K562 (cell line): ENCODE results near the gene ZNF74. TPM values are rescaled to one million over a fixed set of nuclear protein-coding genes. Genes with fewer than 3 reads are reported as not detected.

Experiments used
- BHLHE40 ChIP-seq: IDR thresholded peaks from 2 replicates; pipeline ENCODE4 v1.6.1; 2011; ENCODE audit warnings: low read length, improper control_type of control experiment
- GTF2F1 ChIP-seq: IDR thresholded peaks from 2 replicates; pipeline ENCODE4 v1.6.1; 2011; ENCODE audit warnings: low read depth, low read length, improper control_type of control experiment
- HCFC1 ChIP-seq: IDR thresholded peaks from 2 replicates; pipeline ENCODE4 v1.6.1; 2012; ENCODE audit warnings: low read depth, low read length, improper control_type of control experiment
- HDAC6 ChIP-seq: IDR thresholded peaks from 2 replicates; pipeline ENCODE4 v1.6.1; 2012; ENCODE audit warnings: low read depth, mild to moderate bottlenecking, control low read depth, inconsistent platforms, low read length, moderate library complexity
- HIVEP1 ChIP-seq: fragments of 250-450 bp; sonication (Bioruptor Pico); IDR thresholded peaks from 2 replicates; pipeline ENCODE4 v1.4.0; 2020; ENCODE audit warnings: mild to moderate bottlenecking
- HNRNPLL ChIP-seq: fragments of 200-400 bp; formaldehyde crosslinking; IDR thresholded peaks from 2 replicates; pipeline ENCODE4 v1.6.1; 2017; ENCODE audit warnings: low read length, low read depth, mild to moderate bottlenecking; ENCODE audit not compliant: poor library complexity, severe bottlenecking
- IRF2 ChIP-seq: sonication (generic); formaldehyde crosslinking; IDR thresholded peaks from 2 replicates; pipeline ENCODE4 v1.8.1; 2022; ENCODE audit warnings: mild to moderate bottlenecking, missing genetic modification reagents
- JUND ChIP-seq, 2 experiments: IDR thresholded peaks; 2 replicates in 1 of 2; 3 replicates in 1 of 2; pipeline ENCODE4 v1.6.1; 2011; ENCODE audit warnings: borderline replicate concordance in 2 of 2, low read depth in 2 of 2, low read length in 2 of 2, improper control_type of control experiment in 1 of 2, missing biosample characterization in 1 of 2, missing genetic modification characterization in 1 of 2, missing genetic modification reagents in 1 of 2
- MTA3 ChIP-seq: fragments of 450-650 bp; formaldehyde crosslinking; IDR thresholded peaks from 2 replicates; pipeline ENCODE4 v1.6.1; 2017; ENCODE audit warnings: mild to moderate bottlenecking, borderline replicate concordance
- NFIX ChIP-seq: fragments of 250-450 bp; sonication (Bioruptor Pico); IDR thresholded peaks from 2 replicates; pipeline ENCODE4 v1.4.0; 2020; ENCODE audit warnings: low read depth, mild to moderate bottlenecking, moderate library complexity
- NFXL1 ChIP-seq: fragments of 450-650 bp; formaldehyde crosslinking; IDR thresholded peaks from 2 replicates; pipeline ENCODE4 v1.4.0; 2021; ENCODE audit warnings: mild to moderate bottlenecking
- NKRF ChIP-seq: fragments of 450-650 bp; IDR thresholded peaks from 2 replicates; pipeline ENCODE4 v1.6.1; 2016; ENCODE audit warnings: borderline replicate concordance
- OTX1 ChIP-seq: fragments of 450-650 bp; formaldehyde crosslinking; IDR thresholded peaks from 2 replicates; pipeline ENCODE4 v1.4.0; 2022; ENCODE audit warnings: mild to moderate bottlenecking
- RHOXF2B ChIP-seq: fragments of 250-450 bp; sonication (Bioruptor Pico); conservative IDR thresholded peaks from 2 replicates; pipeline ENCODE4 v1.5.1; 2021
- TEAD1 ChIP-seq, 2 experiments: fragments of 450-650 bp in 1 of 2; sonication (generic) in 1 of 2; formaldehyde crosslinking; IDR thresholded peaks; 2 replicates each; pipeline versions ENCODE4 v1.4.0 to v1.8.0; 2020 to 2022; ENCODE audit warnings: mild to moderate bottlenecking in 2 of 2, missing genetic modification reagents in 1 of 2
- TEAD4 ChIP-seq, 2 experiments: sonication (generic) in 1 of 2; formaldehyde crosslinking in 1 of 2; IDR thresholded peaks; 2 replicates each; pipeline versions ENCODE4 v1.6.1 to v1.8.0; 2012 to 2022; ENCODE audit warnings: borderline replicate concordance in 1 of 2, inconsistent platforms in 1 of 2, low read length in 1 of 2, mild to moderate bottlenecking in 1 of 2, missing genetic modification reagents in 1 of 2
- ZBTB26 ChIP-seq: fragments of 450-650 bp; formaldehyde crosslinking; IDR thresholded peaks from 2 replicates; pipeline ENCODE4 v1.4.0; 2022; ENCODE audit warnings: missing genetic modification characterization
- ZNF134 ChIP-seq: fragments of 250-450 bp; sonication (Bioruptor Pico); conservative IDR thresholded peaks from 2 replicates; pipeline ENCODE4 v1.4.0; 2020
- polyA plus RNA-seq, 8 experiments: library from polyadenylated mRNA; depleted of rRNA in 4 of 8; stranded (reverse) in 5 of 8; unstranded in 3 of 8; fragments of >200 nt; fragmentation: Nextera tagmentation in 2 of 8; fragmentation: Illumina TruSeq in 1 of 8; extraction: Ambion mirVana in 2 of 8; extraction: Trizol in 1 of 8; gene quantifications; 2 replicates each; pipeline versions ENCODE4 v1.2.1 to v1.2.3, GENCODE V29; 2011 to 2014; ENCODE audit warnings: inconsistent platforms in 1 of 8, missing spikeins in 1 of 8
- total RNA-seq, 7 experiments: library from RNA; depleted of rRNA in 6 of 7; stranded (reverse); fragments of >200 nt in 6 of 7; fragmentation: Illumina TruSeq in 2 of 7; extraction: Trizol in 2 of 7; gene quantifications; 2 replicates each; pipeline versions ENCODE4 v1.2.1 to v1.2.3, GENCODE V29; 2011 to 2021; ENCODE audit warnings: low replicate concordance in 1 of 7
- TF ChIP-seq, protein P1 (sequence below): fragments of 250-450 bp; sonication (Bioruptor Pico); IDR thresholded peaks from 2 replicates; pipeline ENCODE4 v1.9.0; 2021; ENCODE audit warnings: mild to moderate bottlenecking, inconsistent platforms
- TF ChIP-seq, protein P2 (sequence below): fragments of 450-650 bp; IDR thresholded peaks from one replicate; pipeline ENCODE4 v1.6.1; 2018; ENCODE audit warnings: mild to moderate bottlenecking, moderate library complexity; ENCODE audit not compliant: partially characterized antibody

Gene ZNF74
- total and polyA plus RNA-seq, 9 of the 15 experiments (the other 6 are each of a cell fraction or from before 2014, with no cell fraction given), result 2.4 to 53.5 (median 31.5) TPM

DNA sequence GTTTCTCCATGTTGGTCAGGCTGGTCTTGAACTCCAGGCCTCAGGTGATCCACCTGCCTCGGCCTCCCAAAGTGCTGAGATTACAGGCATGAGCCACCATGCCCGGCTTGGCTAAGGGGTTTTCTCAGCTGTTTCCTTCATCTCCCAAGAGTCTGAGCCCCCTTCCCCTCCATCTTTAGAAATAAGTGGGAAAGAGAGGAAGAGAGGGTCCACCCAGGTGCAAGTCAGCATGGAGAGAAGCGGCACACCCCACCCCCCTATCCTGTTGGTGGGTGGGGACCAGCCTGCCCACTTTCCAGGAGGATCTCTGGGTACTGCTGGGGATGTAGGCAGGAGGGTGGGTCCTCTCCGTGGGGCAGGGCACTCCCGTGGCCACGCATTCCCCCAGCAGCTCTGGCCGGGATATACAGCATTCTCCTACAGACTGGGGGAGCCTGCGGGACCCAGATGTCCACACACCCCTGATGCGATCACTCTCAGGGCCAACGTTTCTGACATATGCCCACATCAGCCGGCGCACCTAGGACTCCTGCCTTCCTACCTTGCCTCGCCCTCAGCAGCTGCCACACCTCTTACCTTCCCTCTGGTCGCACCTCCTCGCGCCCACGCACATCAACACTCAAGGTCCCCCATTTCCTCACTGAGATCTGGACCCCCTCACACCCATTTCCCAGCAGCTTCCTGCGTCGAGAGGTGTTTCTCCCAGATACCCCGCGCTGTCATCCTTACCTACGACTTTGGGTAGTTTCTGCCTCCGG is 34.7 kb downstream of the ZNF74 start (continued):
- TF ChIP-seq GTF2F1 (peak; percentile 30; the same call in 1 of the 2 replicates), NKRF (peak; percentile 33), HNRNPLL (no peak), NFXL1 (CRISPR knock-in tag) (0 out of 2 replicates have a peak, but pooled peaks have one; percentile 10), HDAC6 (peak; percentile 88; the same call in 1 of the 2 replicates), RHOXF2B (no peak), BHLHE40 (no peak), JUND (IDR thresholded peaks at IDR 0.05; ENCODE audit: borderline replicate concordance, low read depth, low read length) (0 out of 2 replicates have a peak, but pooled peaks have one; percentile 20), JUND (tag; IDR thresholded peaks at IDR 0.05; ENCODE audit: borderline replicate concordance, low read depth, low read length) (no peak), TEAD1 (CRISPR knock-in tag; IDR thresholded peaks at IDR 0.05) (peak in 1 of 2 experiments; percentile 31; a peak in 1 of 4 replicates), TEAD4 (IDR thresholded peaks at IDR 0.05; ENCODE audit: low read length) (no peak), TEAD4 (CRISPR knock-in tag; IDR thresholded peaks at IDR 0.05; ENCODE audit: borderline replicate concordance) (0 out of 2 replicates have a peak, but pooled peaks have one; percentile 81), HIVEP1 (CRISPR knock-in tag) (peak; percentile 44; the same call in 1 of the 2 replicates), HCFC1 (no peak), OTX1 (peak; percentile 93), MTA3 (no peak), IRF2 (CRISPR knock-in tag) (0 out of 2 replicates have a peak, but pooled peaks have one; percentile 15), ZBTB26 (CRISPR knock-in tag) (peak; percentile 97), NFIX (CRISPR knock-in tag) (0 out of 2 replicates have a peak, but pooled peaks have one; percentile 4), ZNF134 (no peak)
- TF ChIP-seq, protein P1, sequence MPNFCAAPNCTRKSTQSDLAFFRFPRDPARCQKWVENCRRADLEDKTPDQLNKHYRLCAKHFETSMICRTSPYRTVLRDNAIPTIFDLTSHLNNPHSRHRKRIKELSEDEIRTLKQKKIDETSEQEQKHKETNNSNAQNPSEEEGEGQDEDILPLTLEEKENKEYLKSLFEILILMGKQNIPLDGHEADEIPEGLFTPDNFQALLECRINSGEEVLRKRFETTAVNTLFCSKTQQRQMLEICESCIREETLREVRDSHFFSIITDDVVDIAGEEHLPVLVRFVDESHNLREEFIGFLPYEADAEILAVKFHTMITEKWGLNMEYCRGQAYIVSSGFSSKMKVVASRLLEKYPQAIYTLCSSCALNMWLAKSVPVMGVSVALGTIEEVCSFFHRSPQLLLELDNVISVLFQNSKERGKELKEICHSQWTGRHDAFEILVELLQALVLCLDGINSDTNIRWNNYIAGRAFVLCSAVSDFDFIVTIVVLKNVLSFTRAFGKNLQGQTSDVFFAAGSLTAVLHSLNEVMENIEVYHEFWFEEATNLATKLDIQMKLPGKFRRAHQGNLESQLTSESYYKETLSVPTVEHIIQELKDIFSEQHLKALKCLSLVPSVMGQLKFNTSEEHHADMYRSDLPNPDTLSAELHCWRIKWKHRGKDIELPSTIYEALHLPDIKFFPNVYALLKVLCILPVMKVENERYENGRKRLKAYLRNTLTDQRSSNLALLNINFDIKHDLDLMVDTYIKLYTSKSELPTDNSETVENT (CRISPR knock-in tag), result 0 out of 2 replicates have a peak, but pooled peaks have one; percentile 49
- TF ChIP-seq, protein P2, sequence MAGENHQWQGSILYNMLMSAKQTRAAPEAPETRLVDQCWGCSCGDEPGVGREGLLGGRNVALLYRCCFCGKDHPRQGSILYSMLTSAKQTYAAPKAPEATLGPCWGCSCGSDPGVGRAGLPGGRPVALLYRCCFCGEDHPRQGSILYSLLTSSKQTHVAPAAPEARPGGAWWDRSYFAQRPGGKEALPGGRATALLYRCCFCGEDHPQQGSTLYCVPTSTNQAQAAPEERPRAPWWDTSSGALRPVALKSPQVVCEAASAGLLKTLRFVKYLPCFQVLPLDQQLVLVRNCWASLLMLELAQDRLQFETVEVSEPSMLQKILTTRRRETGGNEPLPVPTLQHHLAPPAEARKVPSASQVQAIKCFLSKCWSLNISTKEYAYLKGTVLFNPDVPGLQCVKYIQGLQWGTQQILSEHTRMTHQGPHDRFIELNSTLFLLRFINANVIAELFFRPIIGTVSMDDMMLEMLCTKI, result no peak
